ENCODE data around the gene SCNN1B.

DNA sequence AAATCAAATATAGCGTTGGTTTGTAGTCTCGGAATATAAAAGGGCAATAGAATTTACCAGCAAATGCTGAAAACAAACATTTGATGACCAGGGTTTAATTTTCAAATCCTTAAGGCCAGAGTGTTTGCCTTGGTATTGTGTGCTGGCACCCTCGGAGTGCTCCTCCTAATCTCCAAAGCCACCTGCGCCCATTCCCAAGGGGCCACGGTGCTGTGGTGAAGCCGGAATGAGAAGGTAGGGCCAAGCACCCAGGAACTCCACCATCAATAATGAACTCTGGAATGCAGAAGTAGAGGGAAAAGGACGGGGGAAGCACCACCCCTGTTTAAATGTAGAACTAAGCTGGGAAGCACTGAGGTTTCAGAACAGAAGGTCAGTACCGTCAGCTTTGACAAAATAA is 99.0 kb downstream of the SCNN1B start:
- no peak for TF ChIP-seq POLR2A (IDR thresholded peaks at IDR 0.05)
- TF ChIP-seq, protein P1, sequence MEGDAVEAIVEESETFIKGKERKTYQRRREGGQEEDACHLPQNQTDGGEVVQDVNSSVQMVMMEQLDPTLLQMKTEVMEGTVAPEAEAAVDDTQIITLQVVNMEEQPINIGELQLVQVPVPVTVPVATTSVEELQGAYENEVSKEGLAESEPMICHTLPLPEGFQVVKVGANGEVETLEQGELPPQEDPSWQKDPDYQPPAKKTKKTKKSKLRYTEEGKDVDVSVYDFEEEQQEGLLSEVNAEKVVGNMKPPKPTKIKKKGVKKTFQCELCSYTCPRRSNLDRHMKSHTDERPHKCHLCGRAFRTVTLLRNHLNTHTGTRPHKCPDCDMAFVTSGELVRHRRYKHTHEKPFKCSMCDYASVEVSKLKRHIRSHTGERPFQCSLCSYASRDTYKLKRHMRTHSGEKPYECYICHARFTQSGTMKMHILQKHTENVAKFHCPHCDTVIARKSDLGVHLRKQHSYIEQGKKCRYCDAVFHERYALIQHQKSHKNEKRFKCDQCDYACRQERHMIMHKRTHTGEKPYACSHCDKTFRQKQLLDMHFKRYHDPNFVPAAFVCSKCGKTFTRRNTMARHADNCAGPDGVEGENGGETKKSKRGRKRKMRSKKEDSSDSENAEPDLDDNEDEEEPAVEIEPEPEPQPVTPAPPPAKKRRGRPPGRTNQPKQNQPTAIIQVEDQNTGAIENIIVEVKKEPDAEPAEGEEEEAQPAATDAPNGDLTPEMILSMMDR (IDR thresholded peaks at IDR 0.05), result no peak
